ENCODE measurements around the gene ZNF628. TPM values are rescaled to one million over a fixed set of nuclear protein-coding genes. Genes with fewer than 3 reads are reported as not detected.
A peak's percentile ranks its signal among the peaks of the same experiment; 100 is the strongest.

Gene ZNF628
- total RNA-seq, 1 experiment from 2014 or later = 12.3 TPM

DNA sequence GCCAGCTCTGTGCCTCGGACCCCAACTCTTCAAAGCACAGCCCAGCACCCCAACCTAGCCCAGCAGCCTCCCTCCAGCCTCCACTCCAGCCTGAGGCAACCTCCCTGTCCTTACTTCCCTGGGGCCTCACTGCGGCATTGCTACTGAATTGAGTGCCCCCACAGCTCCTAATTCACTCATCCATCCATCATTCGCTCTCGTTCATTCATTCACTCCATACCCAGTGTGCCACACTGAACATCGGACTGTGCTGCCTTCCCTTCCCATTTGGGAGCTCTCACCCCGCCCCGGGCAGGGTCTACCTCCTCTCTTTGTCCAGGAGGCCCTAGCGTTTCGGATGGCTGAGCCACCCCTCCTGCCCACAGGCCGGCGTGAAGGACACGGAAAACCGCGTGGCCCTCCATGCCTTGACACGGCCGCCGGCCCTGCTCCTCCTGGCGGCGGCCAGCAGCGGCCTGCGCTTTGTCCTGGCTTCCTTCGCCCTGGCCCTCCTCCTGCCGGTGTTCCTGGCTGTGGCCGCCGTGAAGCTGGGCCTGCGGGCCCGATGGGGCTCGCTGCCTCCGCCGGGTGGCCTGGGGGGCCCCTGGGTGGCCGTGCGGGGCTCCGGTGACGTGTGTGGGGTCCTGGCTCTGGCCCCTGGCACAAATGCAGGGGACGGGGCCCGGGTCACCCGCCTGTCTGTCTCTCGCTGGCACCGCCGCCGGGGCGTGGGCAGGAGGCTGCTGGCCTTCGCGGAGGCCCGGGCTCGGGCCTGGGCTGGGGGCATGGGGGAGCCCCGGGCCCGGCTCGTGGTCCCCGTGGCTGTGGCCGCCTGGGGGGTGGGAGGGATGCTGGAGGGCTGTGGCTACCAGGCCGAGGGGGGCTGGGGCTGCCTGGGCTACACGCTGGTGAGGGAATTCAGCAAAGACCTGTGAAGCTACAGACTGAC lies 9.9 kb downstream of the ZNF628 start:
- Histone ChIP-seq H3K27me3 (replicated peaks; ENCODE audit: control insufficient read depth, insufficient read depth, low read length) (no peaks in the 10 kb centered on the region), H3K4me3 (ENCODE audit: low read depth, low read length) (no peak overlapping the region), H3K9me3 (no peaks in the 10 kb centered on the region), H3K4me1 (0 out of 2 replicates have a peak, but pooled peaks cover 3% of the 10 kb centered on the region), H3K36me3 (ENCODE audit: control insufficient read depth, insufficient read depth, low read length) (no peaks in the 10 kb centered on the region; the same call in 1 of the 2 replicates)
- no peaks in the 10 kb centered on the region for H3K9me3 Mint-ChIP-seq (ENCODE audit: unreplicated experiment)
- intact Hi-C loops (cut with micrococcal nuclease; ENCODE audit: unreplicated experiment) = no loop called here
- ChIA-PET POLR2A (interaction anchor here (1.3 kb wide), 1 partner anchor 10 kb away, joined by 4 read pairs; no protein-coding TSS in a partner anchor), CTCF (interaction anchor here (1.3 to 2.6 kb wide), 2 partner anchors 18 kb away, joined by 6 to 19 read pairs; no protein-coding TSS in a partner anchor)
- no TSS peak for BruUV-seq (replicated peaks)
- TF ChIP-seq, protein P1, sequence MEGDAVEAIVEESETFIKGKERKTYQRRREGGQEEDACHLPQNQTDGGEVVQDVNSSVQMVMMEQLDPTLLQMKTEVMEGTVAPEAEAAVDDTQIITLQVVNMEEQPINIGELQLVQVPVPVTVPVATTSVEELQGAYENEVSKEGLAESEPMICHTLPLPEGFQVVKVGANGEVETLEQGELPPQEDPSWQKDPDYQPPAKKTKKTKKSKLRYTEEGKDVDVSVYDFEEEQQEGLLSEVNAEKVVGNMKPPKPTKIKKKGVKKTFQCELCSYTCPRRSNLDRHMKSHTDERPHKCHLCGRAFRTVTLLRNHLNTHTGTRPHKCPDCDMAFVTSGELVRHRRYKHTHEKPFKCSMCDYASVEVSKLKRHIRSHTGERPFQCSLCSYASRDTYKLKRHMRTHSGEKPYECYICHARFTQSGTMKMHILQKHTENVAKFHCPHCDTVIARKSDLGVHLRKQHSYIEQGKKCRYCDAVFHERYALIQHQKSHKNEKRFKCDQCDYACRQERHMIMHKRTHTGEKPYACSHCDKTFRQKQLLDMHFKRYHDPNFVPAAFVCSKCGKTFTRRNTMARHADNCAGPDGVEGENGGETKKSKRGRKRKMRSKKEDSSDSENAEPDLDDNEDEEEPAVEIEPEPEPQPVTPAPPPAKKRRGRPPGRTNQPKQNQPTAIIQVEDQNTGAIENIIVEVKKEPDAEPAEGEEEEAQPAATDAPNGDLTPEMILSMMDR (IDR thresholded peaks at IDR 0.05; ENCODE audit: insufficient read depth in 1 of 2, low read depth in 1 of 2, low read length in 1 of 2, severe bottlenecking in 1 of 2, unreplicated experiment in 1 of 2) = no peak
- peaks cover 30% of the 10 kb centered on the region for H3K36me3 Mint-ChIP-seq (ENCODE audit: insufficient read depth, unreplicated experiment)
- H3K4me3 Mint-ChIP-seq (ENCODE audit: unreplicated experiment) = peak overlapping the region; percentile 76
- no peaks in the 10 kb centered on the region for H3K27me3 Mint-ChIP-seq (ENCODE audit: insufficient read depth, unreplicated experiment)
- DNase-seq = no peak
- H3K4me1 Mint-ChIP-seq (ENCODE audit: low read depth, unreplicated experiment) = peaks cover 7% of the 10 kb centered on the region
- peak overlapping the region; percentile 73 for H3K27ac Mint-ChIP-seq (ENCODE audit: unreplicated experiment)

DNA sequence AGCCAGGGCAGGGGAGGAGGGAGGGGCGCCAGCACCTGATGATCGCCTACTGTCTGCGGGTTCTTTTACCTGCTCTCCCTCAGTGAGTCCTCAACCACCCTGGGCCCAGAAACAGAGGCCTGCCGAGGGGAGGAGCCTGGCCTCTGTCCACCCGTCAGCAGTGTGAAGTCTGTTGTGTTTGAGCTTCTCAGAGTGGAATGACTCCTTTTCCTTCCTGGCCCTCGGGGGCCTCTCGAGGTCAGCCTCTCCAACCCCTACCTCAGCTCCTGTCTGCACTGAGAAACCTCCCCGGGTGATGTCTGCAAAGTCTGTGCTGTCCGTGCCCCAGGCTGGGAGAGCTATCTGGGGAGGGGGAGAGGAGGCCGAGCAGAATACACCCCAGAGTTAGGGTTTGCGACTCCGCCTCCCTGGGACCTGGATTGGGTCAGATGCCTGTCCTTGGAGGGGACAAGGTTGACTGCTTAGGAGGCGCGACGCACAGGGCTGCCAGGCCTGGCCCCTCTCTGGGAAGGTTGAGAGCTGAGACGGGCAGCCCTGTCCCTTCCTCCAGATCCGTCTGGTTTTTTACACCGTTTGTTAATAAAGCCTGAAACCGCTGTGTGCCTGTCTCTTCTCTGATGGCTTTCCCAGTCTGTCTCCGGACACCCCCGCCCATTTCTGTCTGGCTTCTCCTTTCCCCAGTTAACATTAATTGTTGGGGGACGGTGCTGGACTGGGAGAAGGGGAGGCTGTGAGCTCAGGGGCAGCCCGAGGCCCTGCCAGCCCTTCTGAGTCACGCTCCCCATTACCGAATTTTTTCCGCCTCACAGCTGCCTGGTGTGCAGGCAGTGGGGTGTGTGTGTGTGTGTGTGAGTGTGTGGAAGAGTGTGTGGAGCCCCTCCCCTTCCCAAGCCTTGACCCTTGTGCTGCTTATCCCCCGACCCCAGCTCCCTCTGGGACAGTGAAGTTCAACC lies 10.8 kb downstream of the ZNF628 start:
- H3K4me1 Mint-ChIP-seq (ENCODE audit: low read depth, unreplicated experiment) = peaks cover 7% of the 10 kb centered on the region
- Histone ChIP-seq H3K36me3 (ENCODE audit: control insufficient read depth, insufficient read depth, low read length) (no peaks in the 10 kb centered on the region; the same call in 1 of the 2 replicates), H3K4me1 (0 out of 2 replicates have a peak, but pooled peaks cover 3% of the 10 kb centered on the region), H3K9me3 (no peaks in the 10 kb centered on the region), H3K27me3 (replicated peaks; ENCODE audit: control insufficient read depth, insufficient read depth, low read length) (no peaks in the 10 kb centered on the region), H3K4me3 (ENCODE audit: low read depth, low read length) (no peak overlapping the region)
- peak in 1 of 2 experiments; percentile 51 for DNase-seq
- TF ChIP-seq, protein P1 (IDR thresholded peaks at IDR 0.05; ENCODE audit: insufficient read depth in 1 of 2, low read depth in 1 of 2, low read length in 1 of 2, severe bottlenecking in 1 of 2, unreplicated experiment in 1 of 2) = no peak
- H3K36me3 Mint-ChIP-seq (ENCODE audit: insufficient read depth, unreplicated experiment) = peaks cover 30% of the 10 kb centered on the region
- no peaks in the 10 kb centered on the region for H3K9me3 Mint-ChIP-seq (ENCODE audit: unreplicated experiment)
- no peaks in the 10 kb centered on the region for H3K27me3 Mint-ChIP-seq (ENCODE audit: insufficient read depth, unreplicated experiment)
- CTCF ChIA-PET = interaction anchor here (1.3 kb wide), 1 partner anchor 17 kb away, joined by 6 read pairs; no protein-coding TSS in a partner anchor
- POLR2A ChIA-PET = interaction anchor here (1.0 to 1.3 kb wide), 2 partner anchors 10 to 11 kb away, joined by 4 to 5 read pairs; partner anchors contain the start of gene ZNF628
- intact Hi-C loops (cut with micrococcal nuclease; ENCODE audit: unreplicated experiment) = no loop called here
- no TSS peak for BruUV-seq (replicated peaks)
- H3K27ac Mint-ChIP-seq (ENCODE audit: unreplicated experiment) = no peak overlapping the region
- H3K4me3 Mint-ChIP-seq (ENCODE audit: unreplicated experiment) = no peak overlapping the region
